Upper lobe of right lung (tissue), 1 donor: ENCODE data around the gene IDUA. TPM values are rescaled to one million over a fixed set of nuclear protein-coding genes. Genes with fewer than 3 reads are reported as not detected.
A peak's percentile ranks its signal among the peaks of the same experiment; 100 is the strongest.

Experiments
- ATAC-seq: fragments of 200-7000 bp; cut with Tn5 transposase; one replicate; pipeline ENCODE4 v1.9.1; 2020; ENCODE audit warnings: mild to moderate bottlenecking, moderate library complexity
- DNase-seq: peaks from one replicate; pipeline ENCODE4 v3.0.0-alpha.2; 2020
- H3K27ac ChIP-seq: fragments of 200-600 bp; one replicate; pipeline ENCODE4 v1.8.0; 2022
- H3K27me3 ChIP-seq: fragments of 200-600 bp; one replicate; pipeline ENCODE4 v1.8.0; 2022; ENCODE audit warnings: mild to moderate bottlenecking
- H3K36me3 ChIP-seq: fragments of 200-600 bp; one replicate; pipeline ENCODE4 v1.8.0; 2022
- H3K4me1 ChIP-seq: fragments of 200-600 bp; one replicate; pipeline ENCODE4 v1.8.0; 2022
- H3K4me3 ChIP-seq: fragments of 200-600 bp; one replicate; pipeline ENCODE4 v1.8.0; 2022; ENCODE audit warnings: mild to moderate bottlenecking
- H3K9me3 ChIP-seq: fragments of 200-600 bp; one replicate; pipeline ENCODE4 v1.8.0; 2022
- CTCF ChIP-seq: fragments of 200-600 bp; IDR thresholded peaks from one replicate; pipeline ENCODE4 v1.8.0; 2022; ENCODE audit warnings: antibody characterized with exemption
- intact Hi-C: fragments of 100-400 bp; cut with DNase I; formaldehyde crosslinking; loops from one replicate; pipeline ENCODE4 v1.11.0; 2022
- total RNA-seq: library from RNA; stranded (reverse); fragmentation: NEBNext Ultra II Directional; extraction: Animal tissue kit (Norgen Biotek cat#: 25700); gene quantifications from one replicate; pipeline ENCODE4 v1.2.1, GENCODE V29; 2021
- donor health status: DM: no; HTN: yes; CAD: no; lungs with severe emphysema.

The IDUA gene
- total RNA-seq, 1 donor from 2014 or later: 49.2 TPM

GRCh38 chr4:982291-982690 is 4.6 kb upstream of the IDUA start:
- DNase-seq: no peak
- H3K27ac ChIP-seq: no peak overlapping the region
- no peaks in the 10 kb centered on the region for H3K36me3 ChIP-seq
- H3K4me3 ChIP-seq: no peak overlapping the region
- peaks cover 14% of the 10 kb centered on the region for H3K4me1 ChIP-seq
- no peaks in the 10 kb centered on the region for H3K9me3 ChIP-seq
- no peaks in the 10 kb centered on the region for H3K27me3 ChIP-seq
- intact Hi-C loops: no loop called here
- no peak for ATAC-seq
- TF ChIP-seq CTCF: no peak

GRCh38 chr4:982814-983213 is 4.0 kb upstream of the IDUA start:
- intact Hi-C loops: no loop called here
- ATAC-seq (no peak), DNase-seq (no peak)
- Histone ChIP-seq H3K4me1 (peaks cover 19% of the 10 kb centered on the region), H3K9me3 (no peaks in the 10 kb centered on the region), H3K27ac (no peak overlapping the region), H3K4me3 (no peak overlapping the region), H3K27me3 (no peaks in the 10 kb centered on the region), H3K36me3 (no peaks in the 10 kb centered on the region)
- no peak for TF ChIP-seq CTCF

- no peaks in the 10 kb centered on the region for H3K36me3 ChIP-seq
- H3K4me3 ChIP-seq: peak overlapping the region; percentile 28
- peaks cover 25% of the 10 kb centered on the region for H3K4me1 ChIP-seq
- no peak overlapping the region for H3K27ac ChIP-seq
- no peak for DNase-seq
- no peak for ATAC-seq
- TF ChIP-seq CTCF: no peak
- H3K27me3 ChIP-seq: no peaks in the 10 kb centered on the region
- H3K9me3 ChIP-seq: no peaks in the 10 kb centered on the region
- intact Hi-C loops: no loop called here
These were observed 2.3 kb upstream of the IDUA start for GRCh38 chr4:984336-985054.

GRCh38 chr4:985123-985830 is 1.6 kb upstream of the IDUA start:
- H3K4me3 ChIP-seq: peak overlapping the region; percentile 28
- peak; percentile 82 for ATAC-seq

GRCh38 chr4:986428-986878 is 391 bp upstream of the IDUA start:
- Histone ChIP-seq H3K4me1 (peaks cover 25% of the 10 kb centered on the region), H3K36me3 (no peaks in the 10 kb centered on the region), H3K4me3 (peak overlapping the region; percentile 69), H3K27ac (peak overlapping the region; percentile 76), H3K27me3 (no peaks in the 10 kb centered on the region), H3K9me3 (no peaks in the 10 kb centered on the region)
- TF ChIP-seq CTCF: no peak
- DNase-seq (no peak), ATAC-seq (peak; percentile 1)
- intact Hi-C loops: no loop called here

More at GRCh38 chr4:985123-985830, 1.6 kb upstream of the IDUA start:
- intact Hi-C loops: no loop called here
- H3K4me1 ChIP-seq: peaks cover 25% of the 10 kb centered on the region
- H3K9me3 ChIP-seq: no peaks in the 10 kb centered on the region
- peak; percentile 94 for DNase-seq
- no peak for TF ChIP-seq CTCF
- no peak overlapping the region for H3K27ac ChIP-seq
- H3K27me3 ChIP-seq: no peaks in the 10 kb centered on the region
- H3K36me3 ChIP-seq: no peaks in the 10 kb centered on the region
